GM19239 (cell line): ENCODE data around the gene NHLRC2.
"Not testable (repeated sequence)": the region's sequence is repeated elsewhere in the genome, so short reads cannot be mapped to it uniquely, and the experiment has no call there.

Experiments
- DNase-seq: peaks from one replicate; pipeline ENCODE4 v3.0.0; 2011; ENCODE audit warnings: low spot score; ENCODE audit not compliant: insufficient read length
- FAIRE-seq: peaks from 2 replicates; lab custom pipeline; 2011; peaks lifted over from hg19 to GRCh38; lab: Jason Lieb, UNC

NHLRC2 gene

DNA sequence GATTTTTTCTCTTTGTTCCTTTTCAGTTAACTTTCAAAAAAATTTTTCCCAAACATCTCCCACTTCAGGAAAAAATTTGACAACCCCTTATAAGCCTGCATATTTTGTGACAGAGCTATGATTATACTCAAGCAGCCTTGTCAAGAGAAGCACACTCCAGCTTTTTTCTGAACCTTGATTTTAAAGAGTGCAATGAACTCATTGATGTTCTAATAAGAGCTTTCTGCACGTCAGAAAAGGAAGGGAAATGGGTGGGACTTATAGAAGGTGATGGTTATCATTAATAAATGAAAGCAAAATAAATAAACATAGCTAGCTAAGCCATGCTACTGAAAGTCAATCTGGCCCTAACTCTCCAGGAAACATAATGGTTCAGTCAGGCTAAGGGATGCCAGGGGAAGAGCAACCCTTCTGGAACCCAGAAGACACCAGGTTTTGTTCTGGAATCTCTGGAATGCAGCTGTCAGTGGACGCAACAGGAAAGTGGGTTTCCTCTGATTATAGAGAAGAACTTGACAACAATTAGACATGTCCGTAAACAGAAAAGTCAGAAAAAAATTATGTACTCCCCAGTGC lies 76.1 kb downstream of the NHLRC2 start:
- FAIRE-seq = no peak

DNA sequence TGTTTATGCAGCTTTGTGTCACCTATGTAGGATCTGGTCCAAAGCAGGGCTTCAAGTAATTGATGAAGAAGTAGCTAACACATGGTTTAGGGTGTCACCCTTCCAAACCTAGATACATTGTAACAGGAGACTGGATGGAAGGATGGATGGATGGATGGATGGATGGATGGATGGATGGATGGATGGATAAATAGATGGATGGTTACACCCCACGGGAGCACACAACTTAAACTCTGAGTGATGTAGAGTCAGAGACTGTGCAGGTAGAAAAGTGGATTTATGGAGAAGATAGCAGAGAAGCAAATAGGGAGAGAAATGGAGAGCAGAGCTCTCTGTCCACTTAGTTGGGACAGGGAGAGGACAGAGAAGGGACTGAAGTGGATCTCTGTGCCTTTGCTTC lies 78.4 kb downstream of the NHLRC2 start:
- DNase-seq (no peak), FAIRE-seq (no peak)

More for the DNA sequence above, 76.1 kb downstream of the NHLRC2 start:
- DNase-seq = no peak

DNA sequence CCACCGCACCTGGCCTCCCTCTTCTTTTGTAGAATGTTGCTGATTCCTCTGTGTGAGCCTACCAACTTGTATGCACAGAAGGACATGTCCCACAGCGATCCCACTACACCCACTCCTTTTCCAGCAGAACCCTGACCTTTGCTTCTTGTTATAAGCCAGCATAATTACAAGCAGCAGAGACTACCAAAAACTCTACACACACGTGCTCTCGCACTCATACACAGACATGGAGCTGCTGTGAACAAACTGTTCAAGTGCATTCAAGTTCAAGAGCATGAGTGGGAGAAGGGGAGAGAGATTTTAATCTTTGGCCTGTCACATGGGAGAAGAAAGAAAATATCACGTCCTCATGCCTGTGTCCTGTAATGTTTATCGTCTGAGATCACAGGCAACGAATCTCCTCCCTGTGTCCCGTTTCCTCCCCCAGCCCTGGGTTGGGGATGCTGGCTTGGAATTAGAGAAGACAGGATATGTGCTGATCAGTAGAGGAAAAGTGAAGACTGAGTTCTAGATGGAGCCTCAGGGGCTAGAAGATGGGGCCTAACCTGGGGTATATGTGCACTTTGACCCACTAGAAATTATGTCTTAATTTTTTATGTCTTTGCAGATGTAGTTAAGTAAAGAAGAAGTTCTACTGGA lies 79.6 kb downstream of the NHLRC2 start:
- FAIRE-seq (no peak), DNase-seq (no peak)

DNA sequence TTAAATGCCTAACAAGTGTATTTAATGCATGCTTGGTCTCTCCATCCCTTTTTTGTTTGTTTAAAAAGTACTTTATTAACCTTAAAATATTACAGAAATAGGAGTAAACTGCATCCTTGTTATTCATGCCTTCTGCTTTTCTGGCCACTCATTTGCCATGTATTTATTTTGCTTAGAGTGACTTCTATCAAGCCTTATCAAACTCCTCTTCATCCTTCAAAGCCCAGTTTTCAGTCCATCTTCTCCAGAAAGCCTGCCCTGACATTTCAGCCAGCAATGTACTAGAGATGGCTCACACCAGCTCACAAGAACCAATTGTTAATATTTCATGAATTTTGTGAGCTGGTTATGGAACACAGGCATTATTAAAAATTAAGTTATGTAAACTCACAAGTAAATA lies 82.8 kb downstream of the NHLRC2 start:
- DNase-seq = no peak
- FAIRE-seq = no peak

DNA sequence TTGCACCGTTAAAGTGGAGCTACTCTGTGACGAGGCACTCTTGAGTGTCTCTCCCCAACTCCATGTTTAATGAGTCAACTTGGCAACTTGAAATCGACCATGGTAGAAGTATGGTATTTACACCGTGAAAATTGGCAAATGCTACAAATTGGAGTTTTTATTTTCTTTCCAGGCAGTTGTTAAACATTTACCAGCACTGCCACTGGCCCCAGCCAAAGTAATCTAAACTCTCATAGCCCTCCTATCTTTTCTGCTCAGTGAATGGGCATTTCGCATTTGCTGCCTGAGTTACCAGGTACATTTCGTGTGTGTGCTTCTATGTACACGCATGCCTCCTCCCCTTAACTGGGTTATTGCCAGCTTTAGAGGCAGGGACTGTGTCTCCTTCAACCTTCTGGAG lies 83.3 kb downstream of the NHLRC2 start:
- FAIRE-seq (no peak), DNase-seq (no peak)

DNA sequence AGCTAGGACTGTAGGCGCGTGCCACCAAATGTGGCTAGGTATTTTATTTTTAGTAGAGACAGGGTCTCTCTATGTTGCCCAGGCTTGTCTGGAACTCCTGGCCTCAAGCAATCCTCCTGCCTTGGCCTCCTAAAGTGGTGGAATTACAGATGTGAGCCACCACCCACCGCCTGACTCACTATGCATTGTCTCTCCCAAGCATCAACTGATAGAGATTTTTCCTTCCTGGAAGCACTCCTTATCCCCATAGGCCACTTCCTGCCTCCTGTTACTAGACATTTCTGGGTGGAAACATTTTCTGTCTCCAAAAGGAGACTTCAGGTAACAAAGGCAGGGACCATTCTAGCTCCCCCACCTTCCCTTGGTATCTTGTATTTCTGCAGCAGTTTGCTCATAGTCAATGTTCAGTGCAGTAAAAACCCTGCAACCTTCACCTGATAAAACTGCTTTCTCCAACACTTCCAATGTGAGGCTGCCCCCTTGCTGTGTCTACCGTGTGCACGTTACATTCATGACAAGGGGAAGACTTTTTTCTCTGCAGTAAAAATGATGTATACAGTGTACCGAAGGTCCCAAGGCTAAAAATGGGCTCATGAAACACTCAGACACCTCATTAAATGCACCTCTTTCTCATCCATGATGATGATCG lies 84.9 kb downstream of the NHLRC2 start:
- DNase-seq = no peak
- no peak for FAIRE-seq

DNA sequence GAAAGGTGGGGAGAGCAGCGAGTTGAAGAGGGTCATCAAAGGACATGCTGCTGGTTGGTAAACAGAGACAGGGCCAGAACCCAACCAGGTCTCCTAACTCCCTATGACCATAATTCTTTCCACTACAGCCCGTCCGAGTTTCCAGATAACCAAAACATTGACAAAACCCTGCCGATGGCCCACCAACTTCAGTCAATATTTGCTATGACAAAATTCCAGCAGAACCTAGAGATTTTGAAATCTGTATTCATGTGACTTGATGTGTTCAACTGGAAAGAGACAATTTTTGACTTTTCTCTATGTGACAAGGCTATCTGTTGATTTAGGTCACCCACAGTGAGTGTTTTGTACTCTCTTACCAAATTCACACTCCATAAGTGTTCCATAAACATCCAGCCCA lies 86.7 kb downstream of the NHLRC2 start:
- FAIRE-seq = no peak

DNA sequence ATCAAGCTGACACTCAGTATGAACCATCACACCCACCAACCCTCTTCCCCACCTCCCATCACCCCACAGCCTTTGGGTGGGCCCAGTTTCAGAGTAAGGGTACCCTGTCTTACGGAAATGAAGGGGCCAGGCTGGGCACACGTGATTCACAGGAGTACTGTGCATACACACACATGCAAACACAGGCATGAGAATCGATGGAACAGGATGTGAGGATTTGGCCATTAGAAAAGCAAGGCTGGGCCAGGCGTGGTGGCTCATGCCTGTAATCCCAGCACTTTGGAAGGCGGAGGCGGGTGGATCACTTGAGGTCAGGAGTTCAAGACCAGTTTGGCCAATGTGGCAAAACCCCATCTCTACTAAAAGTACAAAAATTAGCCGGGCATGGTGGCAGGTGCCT lies 88.7 kb downstream of the NHLRC2 start:
- not testable (repeated sequence) for FAIRE-seq, DNase-seq

More for the DNA sequence above, 86.7 kb downstream of the NHLRC2 start:
- DNase-seq = no peak

DNA sequence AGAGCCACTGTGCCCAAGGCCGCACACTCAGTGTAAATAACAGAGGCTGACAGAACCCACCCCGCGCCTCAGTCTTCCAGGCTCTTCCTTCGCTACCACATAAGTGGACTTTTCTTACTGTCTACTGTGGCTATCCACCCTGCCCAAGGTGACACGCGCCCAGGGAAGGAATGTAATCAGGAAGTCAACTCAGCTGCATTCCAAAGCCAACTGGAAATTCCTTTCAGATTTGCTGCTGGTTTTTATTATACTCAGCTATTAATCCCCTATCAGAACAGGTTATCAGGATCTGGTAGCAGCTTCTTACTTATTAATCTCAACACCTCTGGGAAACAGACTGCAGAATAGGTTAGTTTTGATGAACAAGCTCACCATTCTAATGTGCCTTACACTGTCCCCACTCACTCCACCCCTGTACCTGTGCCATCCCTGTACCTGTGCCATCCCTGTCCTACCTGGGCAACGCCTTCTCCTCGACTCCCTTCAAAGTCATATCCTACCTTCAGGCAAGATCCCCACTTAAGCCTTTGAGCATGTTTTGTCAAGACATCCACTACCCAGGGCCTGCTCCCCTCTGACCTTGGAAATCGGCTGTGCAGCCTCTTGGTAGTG lies 90.7 kb downstream of the NHLRC2 start:
- no peak for FAIRE-seq
- no peak for DNase-seq

DNA sequence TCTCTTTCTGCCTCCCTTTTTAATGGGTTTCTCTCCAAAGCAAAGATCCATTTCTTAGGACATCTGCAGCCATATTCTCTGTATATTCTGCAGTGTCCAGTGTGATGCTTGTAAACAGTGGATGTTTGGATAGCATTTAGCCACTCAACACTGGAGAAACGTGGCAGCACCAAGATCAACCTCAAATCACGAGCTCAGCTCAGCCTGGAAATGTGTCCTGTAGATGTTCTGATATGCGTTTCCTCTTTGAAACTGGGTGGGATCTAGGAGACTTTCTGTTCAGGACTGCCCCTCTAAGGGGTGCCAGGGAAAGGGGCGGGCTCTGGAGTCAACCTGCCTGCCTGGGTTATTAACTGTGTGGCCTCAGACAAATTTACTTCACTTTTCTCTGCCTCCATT lies 91.2 kb downstream of the NHLRC2 start:
- FAIRE-seq = no peak

DNA sequence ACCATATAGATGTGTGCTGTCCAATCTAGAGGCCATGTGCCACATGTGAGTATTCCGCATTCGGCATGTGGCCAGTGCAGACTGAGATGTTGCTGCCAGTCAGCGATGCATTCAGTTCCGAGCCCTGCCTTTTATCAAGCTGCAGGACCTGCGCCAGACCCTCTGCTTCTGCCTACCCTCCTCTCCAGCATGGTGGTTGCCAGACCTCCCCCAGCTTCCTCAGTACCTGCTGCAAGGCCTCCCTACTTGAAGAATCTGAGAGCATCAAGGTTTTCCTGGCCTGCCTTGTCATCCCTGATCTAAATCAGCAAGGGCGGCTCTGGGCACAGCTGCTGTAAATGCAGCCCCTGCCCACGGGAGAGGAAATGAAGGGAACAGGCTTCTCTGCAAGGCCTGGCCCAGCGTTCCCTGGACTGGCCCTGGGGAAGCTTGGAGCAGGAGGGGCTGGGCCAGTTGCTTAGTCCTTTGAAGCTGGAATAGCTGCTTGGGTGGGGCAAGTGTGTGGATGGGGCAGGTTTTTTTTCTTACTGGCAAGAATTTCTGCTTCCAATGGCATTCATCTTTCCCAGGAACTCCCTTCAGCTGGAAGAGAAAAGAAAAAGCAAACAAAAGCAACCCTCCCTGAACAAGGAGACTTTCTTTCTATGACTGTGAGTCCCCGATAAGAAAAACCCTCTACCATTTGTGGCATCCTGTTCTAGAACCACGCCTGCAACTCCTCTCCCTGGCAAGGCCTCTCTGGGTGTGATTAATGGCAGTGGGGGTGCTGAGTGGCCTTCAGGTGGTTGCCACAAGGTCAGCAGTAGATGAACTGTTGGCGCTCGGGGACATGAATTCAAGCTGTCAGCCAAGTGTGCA lies 93.0 kb downstream of the NHLRC2 start:
- no peak for DNase-seq
- FAIRE-seq = no peak

More for the DNA sequence above, 91.2 kb downstream of the NHLRC2 start:
- DNase-seq = no peak

DNA sequence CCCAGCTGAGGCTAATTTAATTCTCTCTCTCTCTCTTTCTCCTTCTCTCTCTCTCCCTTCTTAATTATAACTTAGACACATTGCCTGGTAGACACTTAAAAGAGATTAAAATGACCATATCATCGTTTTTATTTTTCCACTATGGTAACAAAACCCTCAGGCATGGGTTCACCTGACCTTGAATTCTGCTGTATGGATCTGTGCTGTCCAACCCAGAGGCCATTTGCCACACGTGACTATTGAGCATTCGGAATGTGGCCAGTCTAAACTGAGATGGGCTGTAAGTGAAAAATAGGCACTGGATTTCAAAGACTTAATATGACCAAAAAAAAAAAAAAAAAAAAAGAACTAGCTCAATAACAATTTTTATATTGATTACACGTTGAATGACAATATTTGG lies 93.6 kb downstream of the NHLRC2 start:
- DNase-seq (no peak), FAIRE-seq (no peak)

DNA sequence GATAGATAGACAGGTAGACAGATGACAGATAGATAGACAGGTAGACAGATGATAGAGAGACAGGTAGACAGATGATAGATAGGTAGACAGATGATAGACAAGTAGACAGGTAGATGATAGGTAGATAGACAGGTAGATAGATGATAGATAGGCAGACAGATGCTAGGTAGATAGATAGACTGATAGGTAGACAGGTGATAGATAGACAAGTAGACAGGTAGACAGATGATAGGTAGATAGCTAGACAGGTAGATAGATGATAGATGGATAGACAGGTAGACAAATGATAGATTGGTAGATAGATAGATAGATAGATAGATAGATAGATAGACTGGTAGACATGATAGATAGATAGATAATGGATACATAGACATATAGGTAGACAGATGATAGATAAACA lies 95.8 kb downstream of the NHLRC2 start:
- FAIRE-seq = no peak

DNA sequence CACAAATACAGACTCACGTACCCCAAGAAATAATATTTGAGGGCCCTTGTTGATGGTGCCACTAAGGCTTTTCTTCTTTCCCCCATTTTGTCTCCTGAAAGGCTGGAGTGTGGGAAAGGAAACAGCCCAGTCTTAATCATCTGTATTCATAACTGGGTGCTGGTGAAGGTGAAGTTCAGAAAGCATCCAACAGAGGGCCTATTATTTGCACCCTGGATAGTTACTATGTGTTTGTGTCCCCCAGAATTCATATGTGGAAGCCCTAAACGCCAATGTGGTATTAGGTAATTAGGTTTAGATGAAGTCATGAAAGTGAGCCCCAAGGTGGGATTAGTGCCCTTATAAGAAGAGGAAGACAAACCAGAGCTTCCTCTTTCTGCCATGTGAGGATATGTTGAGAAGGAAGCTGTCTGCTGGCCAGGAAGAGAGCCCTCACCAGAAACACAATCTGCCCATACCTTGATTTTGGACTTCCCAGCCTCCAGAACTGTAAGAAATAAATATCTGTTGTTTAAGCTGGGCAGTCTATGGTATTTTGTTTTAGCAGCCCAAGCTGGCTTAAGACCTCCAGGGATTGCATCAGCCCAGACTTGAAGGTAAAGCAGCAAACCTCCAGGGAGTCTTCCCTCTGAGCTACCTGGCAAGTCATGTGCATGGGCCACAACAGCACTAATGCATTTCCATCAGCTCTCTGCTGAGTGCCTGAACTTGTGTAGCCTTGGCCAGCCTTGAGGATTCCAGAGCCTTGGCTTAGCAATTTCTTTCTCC lies 99.2 kb downstream of the NHLRC2 start:
- FAIRE-seq (no peak), DNase-seq (no peak)

More for the DNA sequence above, 95.8 kb downstream of the NHLRC2 start:
- no peak for DNase-seq

DNA sequence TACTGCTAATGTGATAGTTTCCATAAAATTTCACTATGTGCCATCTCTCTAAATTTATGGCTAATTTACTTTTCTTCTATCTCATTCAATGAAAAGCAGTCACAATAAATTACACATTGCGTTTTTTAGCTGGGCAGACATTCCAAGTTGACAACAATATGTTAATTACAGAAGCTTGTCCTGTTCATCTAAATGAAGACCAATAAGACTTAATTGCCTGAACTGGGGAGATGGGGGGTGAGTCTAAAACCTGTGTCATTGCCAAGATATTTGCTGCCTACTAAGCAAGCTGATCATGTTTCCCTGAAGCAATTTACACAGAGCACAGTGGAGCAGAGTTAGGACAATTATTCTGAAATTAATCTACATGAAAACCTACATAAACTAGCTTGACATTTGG lies 99.9 kb downstream of the NHLRC2 start:
- no peak for FAIRE-seq
- DNase-seq = no peak

DNA sequence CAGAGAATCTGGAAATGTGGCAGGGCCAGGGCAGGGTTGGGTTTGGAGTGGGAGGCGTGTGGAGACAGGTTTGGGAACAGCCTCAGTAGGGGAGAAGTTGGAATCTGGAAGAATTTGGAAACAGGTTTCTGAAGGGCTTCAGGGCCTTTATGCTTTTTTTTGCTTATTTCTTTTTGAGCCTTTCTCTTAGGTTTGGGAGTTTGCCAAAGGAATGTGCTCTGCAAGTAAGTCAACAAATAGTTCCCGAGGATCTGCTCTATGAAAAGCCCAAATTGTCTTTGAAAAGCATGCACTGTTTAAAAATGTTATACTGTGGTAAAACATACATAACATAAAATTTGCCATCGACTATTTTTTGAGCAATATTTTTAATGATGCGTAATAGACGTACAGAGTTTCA lies 102.6 kb downstream of the NHLRC2 start:
- FAIRE-seq = no peak
- no peak for DNase-seq

DNA sequence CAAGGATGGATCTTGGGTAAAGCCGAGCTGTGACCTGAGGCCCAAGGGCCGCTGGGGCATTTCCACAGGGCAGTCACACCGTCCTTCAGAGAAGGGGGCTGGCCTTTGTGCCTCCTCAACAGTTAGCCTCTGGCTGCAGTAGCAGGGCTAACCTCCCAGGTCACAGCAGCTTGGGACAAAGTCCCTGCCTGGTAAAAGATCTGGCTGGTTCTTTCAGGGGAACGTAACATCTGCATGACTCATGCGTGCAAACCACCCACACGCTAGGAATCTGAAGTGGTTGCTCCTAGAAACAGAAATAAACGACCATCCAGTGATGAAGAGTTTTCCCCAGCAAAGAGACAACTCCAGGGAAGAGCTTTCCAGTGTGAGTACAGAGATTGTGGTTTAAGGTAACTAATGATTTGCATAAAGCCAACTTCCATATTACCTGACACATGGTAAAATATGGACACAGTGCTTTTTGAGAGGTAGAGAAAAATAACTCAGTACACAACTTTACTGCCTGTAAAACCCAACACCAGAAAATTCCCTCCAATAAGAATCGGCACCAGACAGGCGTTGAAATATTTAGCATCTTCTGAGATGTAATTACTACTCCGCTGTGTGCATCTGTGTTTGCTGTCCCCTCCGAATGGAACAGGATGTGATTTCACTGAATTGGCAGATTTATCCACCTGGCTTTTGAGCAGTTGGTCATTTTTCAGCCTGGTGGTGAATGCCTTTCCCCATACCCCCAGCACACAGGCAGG lies 104.3 kb downstream of the NHLRC2 start:
- DNase-seq = no peak
- peak; percentile 62 for FAIRE-seq

DNA sequence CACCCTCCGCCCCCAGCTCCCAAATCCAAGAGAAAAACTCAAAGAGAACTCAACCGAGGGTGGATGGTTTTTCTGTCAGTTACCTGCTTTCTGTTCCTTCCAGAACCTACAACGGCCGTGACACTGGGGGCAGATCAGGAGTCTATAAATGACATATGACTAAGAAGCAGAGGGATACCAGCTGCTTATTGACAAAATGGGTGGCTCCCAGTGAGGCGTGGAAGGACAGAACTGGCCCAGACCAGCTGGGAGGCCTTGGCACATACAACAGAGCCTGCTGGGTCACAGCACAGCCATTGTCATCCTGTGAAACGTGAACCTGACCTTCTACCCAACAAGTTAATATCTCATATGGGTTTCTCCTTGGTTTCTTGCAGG lies 104.9 kb downstream of the NHLRC2 start:
- DNase-seq (no peak), FAIRE-seq (peak; percentile 88)

DNA sequence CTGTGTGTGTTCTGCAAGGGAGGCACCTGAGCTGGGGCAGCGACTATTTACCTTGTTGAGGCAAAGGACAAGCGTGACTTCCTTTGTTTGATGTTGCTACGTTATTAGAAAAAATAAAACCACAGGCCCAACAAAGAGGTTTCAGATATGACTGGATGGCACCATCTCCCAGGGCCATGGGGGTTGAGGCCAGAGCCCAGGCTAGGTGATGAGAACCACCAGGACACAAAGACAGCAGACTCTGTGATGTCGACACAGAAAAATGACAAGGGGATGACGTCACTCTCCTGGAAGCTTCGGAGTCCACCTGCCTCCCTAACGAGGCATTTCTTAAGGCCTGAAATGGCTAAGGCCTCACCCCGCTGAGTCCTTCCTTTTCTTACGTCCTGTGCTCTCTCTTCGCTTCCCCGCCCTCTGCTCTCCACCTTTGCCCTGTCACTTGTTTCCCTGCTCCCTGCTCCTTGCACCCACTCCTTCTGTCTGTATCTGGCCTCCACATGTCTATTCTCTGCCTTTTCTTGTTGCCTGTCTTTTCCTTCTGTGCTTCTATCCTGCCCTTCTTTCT lies 106.2 kb downstream of the NHLRC2 start:
- DNase-seq (no peak), FAIRE-seq (peak; percentile 95)
